Erythroblast (primary cell): ENCODE data around the gene OTUD5.

ENCODE experiments used
- GATA1 ChIP-seq: IDR thresholded peaks from 2 replicates; pipeline ENCODE4 v1.6.1; 2011; ENCODE audit warnings: low read depth, mild to moderate bottlenecking, control low read depth, low read length, moderate library complexity
- POLR2A ChIP-seq: IDR thresholded peaks from 2 replicates; pipeline ENCODE4 v1.6.1; 2011; ENCODE audit warnings: mild to moderate bottlenecking, low read length

DNA sequence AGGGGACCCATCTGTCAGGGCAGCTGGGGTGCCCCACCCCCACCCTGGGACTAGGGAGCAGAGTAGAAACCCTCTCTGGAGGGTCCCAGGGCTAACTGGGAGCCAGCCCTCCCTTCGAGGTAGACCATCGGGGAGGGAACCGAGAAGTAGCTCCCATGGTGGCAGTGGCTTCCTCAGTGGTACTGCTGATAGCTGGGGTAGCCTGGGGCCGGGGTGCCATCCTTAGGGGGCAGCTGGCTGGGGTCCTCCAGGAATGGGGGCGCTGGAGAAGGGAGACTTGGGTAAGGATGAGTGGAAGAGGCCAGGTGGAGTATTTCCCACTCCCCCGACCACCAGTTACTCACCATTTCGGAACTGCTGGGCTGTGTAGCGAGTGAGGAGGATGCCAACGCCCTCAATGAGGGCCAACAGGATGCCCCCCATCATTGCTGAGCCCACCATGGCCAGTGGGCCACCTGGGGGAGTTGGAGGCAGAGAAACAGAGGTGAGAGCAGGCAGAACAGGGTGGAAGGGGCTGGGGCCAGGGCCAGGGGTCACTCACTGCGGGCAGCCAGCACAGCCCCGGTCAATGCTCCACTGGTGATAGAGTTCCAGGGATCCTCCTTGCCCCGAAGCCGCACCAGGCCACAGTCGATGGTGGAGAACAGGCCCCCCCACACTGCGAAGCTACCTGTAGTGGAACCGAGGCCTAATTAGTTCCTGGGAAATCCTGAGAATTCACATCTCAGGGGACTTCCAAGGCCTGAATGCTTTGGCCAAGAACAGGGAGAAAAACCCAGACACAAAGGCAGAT, 63.7 kb downstream of the OTUD5 start:
- TF ChIP-seq POLR2A (no peak), GATA1 (no peak)
